HG03521 (cell line): ENCODE measurements around the gene SLC22A8.
"Not testable (repeated sequence)": the region's sequence is repeated elsewhere in the genome, so short reads cannot be mapped to it uniquely, and the experiment has no call there.

Source experiments
- ATAC-seq: cut with Tn5 transposase; IDR thresholded peaks from one replicate; pipeline ENCODE4 v1.9.1; 2021; ENCODE audit warnings: mild to moderate bottlenecking, moderate library complexity; ENCODE audit not compliant: unreplicated experiment

Gene SLC22A8

GRCh38 chr11:62988276-62988675 lies 27.4 kb downstream of the SLC22A8 start:
- no peak for ATAC-seq

GRCh38 chr11:62985041-62985750 lies 30.4 kb downstream of the SLC22A8 start:
- ATAC-seq: no peak

- ATAC-seq: no peak
Measured at GRCh38 chr11:62984451-62984991, 31.1 kb downstream of the SLC22A8 start, which contains the start of gene SLC22A6. Gene SLC22A6 (minus strand): TSS chr11:62984967. CDS start chr11:62984690, 277 bp downstream.

GRCh38 chr11:62983536-62984199 lies 32.0 kb downstream of the SLC22A8 start:
- ATAC-seq: no peak

- no peak for ATAC-seq
Measured at GRCh38 chr11:62981743-62982142, 33.9 kb downstream of the SLC22A8 start.

- no peak for ATAC-seq
Measured at GRCh38 chr11:62980133-62980760, 35.4 kb downstream of the SLC22A8 start.

- no peak for ATAC-seq
Measured at GRCh38 chr11:62976109-62976508, 39.5 kb downstream of the SLC22A8 start.

- no peak for ATAC-seq
Measured at GRCh38 chr11:62974848-62975522, 40.7 kb downstream of the SLC22A8 start.

GRCh38 chr11:62965574-62965973 lies 50.1 kb downstream of the SLC22A8 start:
- no peak for ATAC-seq

- ATAC-seq: no peak
Measured at GRCh38 chr11:62962391-62962790, 53.2 kb downstream of the SLC22A8 start.

- ATAC-seq: no peak
Measured at GRCh38 chr11:62961017-62961570, 54.5 kb downstream of the SLC22A8 start.

GRCh38 chr11:62959422-62959980 lies 56.1 kb downstream of the SLC22A8 start:
- no peak for ATAC-seq

GRCh38 chr11:62958547-62959421 lies 56.9 kb downstream of the SLC22A8 start:
- no peak for ATAC-seq

- ATAC-seq: no peak
Measured at GRCh38 chr11:62957147-62957546, 58.5 kb downstream of the SLC22A8 start.

GRCh38 chr11:62954478-62954877 lies 61.2 kb downstream of the SLC22A8 start:
- ATAC-seq: no peak

GRCh38 chr11:62953811-62954210 lies 61.8 kb downstream of the SLC22A8 start:
- ATAC-seq: no peak

- ATAC-seq: no peak
Measured at GRCh38 chr11:62948765-62949320, 66.8 kb downstream of the SLC22A8 start.

GRCh38 chr11:62945538-62945937 lies 70.1 kb downstream of the SLC22A8 start:
- ATAC-seq: not testable (repeated sequence)
